ENCODE measurements around the gene S100B.
"Not testable (repeated sequence)": the region's sequence is repeated elsewhere in the genome, so short reads cannot be mapped to it uniquely, and the experiment has no call there.

S100B gene

DNA sequence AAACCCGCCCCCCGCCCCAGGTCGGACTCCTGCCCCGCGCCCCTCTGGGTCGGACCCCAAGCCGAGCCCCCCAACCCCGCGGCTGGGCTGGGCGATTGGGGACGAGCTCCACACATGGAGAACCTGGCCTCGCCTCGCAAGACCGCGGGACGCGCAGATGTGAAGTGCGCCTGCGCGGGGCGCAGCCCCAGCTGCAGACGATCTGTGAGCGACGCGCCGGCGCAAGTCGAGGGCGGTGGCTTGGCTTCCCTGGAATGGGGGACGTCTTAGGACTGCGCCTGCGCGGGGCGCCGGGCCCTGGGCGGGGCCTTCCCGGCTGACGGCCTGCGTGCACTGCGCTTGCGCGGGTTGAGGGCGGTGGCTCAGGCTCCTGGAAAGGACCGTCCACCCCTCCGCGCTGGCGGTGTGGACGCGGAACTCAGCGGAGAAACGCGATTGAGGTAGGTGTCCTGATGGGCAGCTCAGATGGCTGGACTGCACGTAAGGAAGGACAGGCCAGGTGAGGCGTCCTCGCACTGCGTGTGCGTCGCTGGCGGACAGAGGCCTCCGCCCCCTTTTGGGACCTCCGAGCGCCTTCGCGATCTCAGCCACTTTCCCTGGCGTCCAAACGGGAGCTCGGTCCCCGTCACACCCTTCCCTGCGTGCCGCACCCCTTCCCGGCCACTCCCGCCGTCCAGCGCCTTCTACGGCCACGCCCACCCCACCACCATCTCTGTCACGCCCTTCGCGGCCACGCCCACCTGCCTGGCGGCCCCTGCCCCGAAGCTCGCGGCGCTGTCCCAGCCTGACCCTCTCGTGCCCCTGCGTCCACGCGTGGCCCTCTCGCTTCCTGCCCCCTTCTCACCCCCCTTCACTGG is 30.7 kb upstream of the S100B start, which contains the start of gene PRMT2:
Gene PRMT2 (plus strand): TSS at position 351 of the 857 bp plus-strand sequence. CDS start 1,278 bp downstream, outside the sequence.
- H3K9me3 ChIP-seq (ENCODE audit: insufficient read depth, low read length): no peaks in the 10 kb centered on the region
- peak within 1 kb of the TSS; percentile 100 for H3K9ac ChIP-seq (ENCODE audit: insufficient read length, low read depth)
- no peaks in the 10 kb centered on the region for H3K4me1 ChIP-seq (ENCODE audit: insufficient read depth, insufficient read length)
- TF ChIP-seq ZNF274 (IDR thresholded peaks at IDR 0.05; ENCODE audit: low read depth, low read length): no peak
- no peak for TF ChIP-seq YY1 (IDR thresholded peaks at IDR 0.05; ENCODE audit: insufficient read depth, insufficient read length)
- H3K36me3 ChIP-seq (ENCODE audit: insufficient read depth, insufficient read length, low read length): peaks cover 34% of the 10 kb centered on the region
- no peaks in the 10 kb centered on the region for H3K27me3 ChIP-seq (ENCODE audit: insufficient read depth, insufficient read length)
- DNase-seq (ENCODE audit: low read depth, low spot score): peak; percentile 96
- peak within 1 kb of the TSS; percentile 100 for H3K4me3 ChIP-seq (ENCODE audit: insufficient read length, low read depth)

DNA sequence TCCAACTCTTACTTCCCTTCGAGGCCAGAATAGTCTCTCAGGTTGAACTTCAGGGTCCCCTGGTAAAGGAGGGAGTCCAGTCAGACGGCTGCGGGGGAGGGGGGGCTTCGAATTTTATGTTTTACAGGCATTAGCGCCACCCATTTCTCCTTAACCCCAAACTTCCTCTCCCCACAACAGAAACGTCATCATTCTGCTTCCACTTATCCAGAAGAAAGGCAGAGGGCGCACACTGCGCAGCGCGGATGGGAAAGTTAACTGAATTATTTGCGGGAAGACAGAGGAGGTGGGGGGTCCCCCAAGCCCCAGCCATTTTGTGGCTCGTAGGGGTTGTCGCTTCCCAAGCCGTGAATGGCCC is 30.1 kb upstream of the S100B start:
- Histone ChIP-seq H3K4me3 (ENCODE audit: insufficient read length, low read depth) (peak overlapping the region; percentile 100), H3K36me3 (ENCODE audit: insufficient read depth, insufficient read length, low read length) (peaks cover 29% of the 10 kb centered on the region), H3K27me3 (ENCODE audit: insufficient read depth, insufficient read length) (no peaks in the 10 kb centered on the region), H3K9ac (ENCODE audit: insufficient read length, low read depth) (peak overlapping the region; percentile 100), H3K4me1 (ENCODE audit: insufficient read depth, insufficient read length) (no peaks in the 10 kb centered on the region), H3K9me3 (ENCODE audit: insufficient read depth, low read length) (no peaks in the 10 kb centered on the region)
- DNase-seq (ENCODE audit: low read depth, low spot score): peak; percentile 83
- TF ChIP-seq ZNF274 (IDR thresholded peaks at IDR 0.05; ENCODE audit: low read depth, low read length) (no peak), YY1 (IDR thresholded peaks at IDR 0.05; ENCODE audit: insufficient read depth, insufficient read length) (no peak), SUZ12 (IDR thresholded peaks at IDR 0.05; ENCODE audit: extremely low read depth, insufficient read depth, insufficient read length) (no peak)

DNA sequence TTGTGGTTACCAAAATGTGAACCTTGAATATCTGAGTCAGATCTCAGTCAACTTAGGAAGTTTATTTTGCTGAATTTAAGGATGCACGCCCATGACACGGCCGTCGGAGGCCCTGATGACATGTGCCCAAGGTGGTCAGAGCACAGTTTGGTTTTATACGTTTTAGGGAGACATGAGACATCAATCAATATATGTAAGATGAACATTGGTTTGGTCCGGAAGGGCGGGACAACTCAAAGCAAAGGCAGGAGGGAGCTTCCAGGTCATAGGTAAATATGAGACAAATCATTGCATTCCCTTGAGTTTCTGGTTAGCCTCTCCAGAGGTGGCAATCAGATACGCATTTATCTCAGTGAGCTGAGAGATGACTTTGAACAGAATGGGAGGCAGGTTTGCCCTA is 29.5 kb upstream of the S100B start:
- peak overlapping the region; percentile 100 for H3K9ac ChIP-seq (ENCODE audit: insufficient read length, low read depth)
- H3K36me3 ChIP-seq (ENCODE audit: insufficient read depth, insufficient read length, low read length): peaks cover 29% of the 10 kb centered on the region
- no peaks in the 10 kb centered on the region for H3K4me1 ChIP-seq (ENCODE audit: insufficient read depth, insufficient read length)
- TF ChIP-seq YY1 (IDR thresholded peaks at IDR 0.05; ENCODE audit: insufficient read depth, insufficient read length): no peak
- no peak for TF ChIP-seq SUZ12 (IDR thresholded peaks at IDR 0.05; ENCODE audit: extremely low read depth, insufficient read depth, insufficient read length)
- no peak for TF ChIP-seq ZNF274 (IDR thresholded peaks at IDR 0.05; ENCODE audit: low read depth, low read length)
- peak overlapping the region; percentile 100 for H3K4me3 ChIP-seq (ENCODE audit: insufficient read length, low read depth)
- H3K9me3 ChIP-seq (ENCODE audit: insufficient read depth, low read length): no peaks in the 10 kb centered on the region
- H3K27me3 ChIP-seq (ENCODE audit: insufficient read depth, insufficient read length): no peaks in the 10 kb centered on the region
- no peak for DNase-seq (ENCODE audit: low read depth, low spot score)

DNA sequence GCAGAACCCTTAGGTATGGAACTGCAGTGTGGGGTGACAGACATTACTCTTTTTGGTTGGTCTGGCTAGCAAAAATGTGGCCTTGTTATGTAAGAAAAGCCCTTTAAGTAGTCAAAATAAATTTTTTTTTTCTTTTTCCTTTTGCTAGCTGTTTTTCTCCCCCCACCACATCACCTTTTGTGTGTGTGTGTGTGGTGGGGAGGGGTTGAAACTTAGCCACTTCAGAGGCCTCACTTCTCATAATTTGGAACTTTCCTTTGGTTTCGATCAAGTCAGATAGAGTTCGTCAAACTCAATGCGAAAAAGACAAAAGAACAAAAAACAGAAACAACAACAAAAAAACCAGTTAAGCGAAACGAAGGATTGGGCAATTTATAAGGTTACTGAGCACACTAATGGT is 28.7 kb upstream of the S100B start:
- H3K4me3 ChIP-seq (ENCODE audit: insufficient read length, low read depth): no peak overlapping the region
- no peak for TF ChIP-seq ZNF274 (IDR thresholded peaks at IDR 0.05; ENCODE audit: low read depth, low read length)
- no peak for TF ChIP-seq SUZ12 (IDR thresholded peaks at IDR 0.05; ENCODE audit: extremely low read depth, insufficient read depth, insufficient read length)
- TF ChIP-seq YY1 (IDR thresholded peaks at IDR 0.05; ENCODE audit: insufficient read depth, insufficient read length): no peak
- H3K27me3 ChIP-seq (ENCODE audit: insufficient read depth, insufficient read length): no peaks in the 10 kb centered on the region
- H3K36me3 ChIP-seq (ENCODE audit: insufficient read depth, insufficient read length, low read length): peaks cover 23% of the 10 kb centered on the region
- H3K9me3 ChIP-seq (ENCODE audit: insufficient read depth, low read length): no peaks in the 10 kb centered on the region
- no peaks in the 10 kb centered on the region for H3K4me1 ChIP-seq (ENCODE audit: insufficient read depth, insufficient read length)
- no peak for DNase-seq (ENCODE audit: low read depth, low spot score)
- H3K9ac ChIP-seq (ENCODE audit: insufficient read length, low read depth): no peak overlapping the region

DNA sequence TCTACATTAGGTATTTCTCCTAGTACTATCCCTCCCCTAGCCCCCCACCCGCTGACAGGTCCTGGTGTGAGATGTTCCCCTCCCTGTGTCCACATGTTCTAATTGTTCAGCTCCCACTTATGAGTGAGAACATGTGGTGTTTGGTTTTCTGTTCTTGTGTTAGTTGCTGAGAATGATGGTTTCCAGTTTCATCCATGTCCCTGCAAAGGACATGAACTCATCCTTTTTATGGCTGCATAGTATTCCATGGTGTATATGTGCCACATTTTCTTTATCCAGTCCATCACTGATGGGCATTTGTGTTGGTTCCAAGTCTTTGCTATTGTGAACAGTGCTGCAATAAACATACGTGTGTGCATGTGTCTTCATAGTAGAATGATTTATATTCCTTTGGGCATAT is 26.0 kb upstream of the S100B start:
- H3K27me3 ChIP-seq (ENCODE audit: insufficient read depth, insufficient read length); DNase-seq (ENCODE audit: low read depth, low spot score); H3K9ac ChIP-seq (ENCODE audit: insufficient read length, low read depth); H3K4me1 ChIP-seq (ENCODE audit: insufficient read depth, insufficient read length); H3K4me3 ChIP-seq (ENCODE audit: insufficient read length, low read depth); H3K36me3 ChIP-seq (ENCODE audit: insufficient read depth, insufficient read length, low read length): not testable (repeated sequence)
- peaks cover 19% of the 10 kb centered on the region; the same call in 1 of the 2 replicates for H3K9me3 ChIP-seq (ENCODE audit: insufficient read depth, low read length)

DNA sequence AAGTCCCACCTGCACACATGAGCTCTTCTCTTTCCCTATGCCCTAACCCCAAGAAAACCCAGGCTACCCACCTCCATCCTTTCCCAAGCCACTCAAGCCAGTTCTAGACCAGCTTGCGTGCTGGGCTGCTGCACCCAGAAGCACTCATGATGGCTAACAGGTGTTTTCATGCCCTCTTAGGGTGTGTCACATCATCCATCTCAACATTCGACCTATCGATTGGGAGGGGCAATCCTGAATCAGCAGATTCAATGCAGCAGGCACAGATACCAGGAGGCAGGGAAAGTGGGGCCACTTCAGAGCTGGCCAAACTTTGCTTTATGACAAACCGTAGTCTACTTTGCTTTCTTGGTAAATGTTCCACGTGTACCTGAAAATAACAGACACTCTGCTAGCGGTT is 24.0 kb upstream of the S100B start:
- no peaks in the 10 kb centered on the region for H3K36me3 ChIP-seq (ENCODE audit: insufficient read depth, insufficient read length, low read length)
- no peak for DNase-seq (ENCODE audit: low read depth, low spot score)
- TF ChIP-seq ZNF274 (IDR thresholded peaks at IDR 0.05; ENCODE audit: low read depth, low read length): no peak
- no peak for TF ChIP-seq YY1 (IDR thresholded peaks at IDR 0.05; ENCODE audit: insufficient read depth, insufficient read length)
- TF ChIP-seq SUZ12 (IDR thresholded peaks at IDR 0.05; ENCODE audit: extremely low read depth, insufficient read depth, insufficient read length): no peak
- H3K9me3 ChIP-seq (ENCODE audit: insufficient read depth, low read length): peaks cover 33% of the 10 kb centered on the region; the same call in 1 of the 2 replicates
- peaks cover 8% of the 10 kb centered on the region for H3K4me1 ChIP-seq (ENCODE audit: insufficient read depth, insufficient read length)
- no peaks in the 10 kb centered on the region for H3K27me3 ChIP-seq (ENCODE audit: insufficient read depth, insufficient read length)
- no peak overlapping the region for H3K4me3 ChIP-seq (ENCODE audit: insufficient read length, low read depth)
- no peak overlapping the region for H3K9ac ChIP-seq (ENCODE audit: insufficient read length, low read depth)

DNA sequence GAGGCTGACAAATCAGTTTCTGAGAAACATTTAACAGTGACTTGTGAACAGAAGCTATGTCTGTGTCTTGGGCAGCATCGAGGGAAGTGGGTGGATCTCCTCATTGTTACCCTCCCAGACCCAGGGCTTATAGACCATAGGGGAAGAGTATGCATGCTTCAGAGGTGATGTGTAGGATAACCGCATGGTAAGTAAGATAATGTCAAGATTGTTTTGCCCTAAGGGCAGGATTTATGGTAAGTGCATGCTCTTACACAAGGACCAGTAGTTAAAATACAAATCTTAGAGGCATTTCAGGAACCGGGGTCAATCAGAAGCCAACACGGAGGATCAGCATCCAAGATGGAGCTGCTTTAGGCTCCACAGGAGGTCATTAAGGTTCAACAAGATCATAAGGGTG is 22.8 kb upstream of the S100B start:
- Histone ChIP-seq H3K36me3 (ENCODE audit: insufficient read depth, insufficient read length, low read length) (no peaks in the 10 kb centered on the region), H3K9me3 (ENCODE audit: insufficient read depth, low read length) (peaks cover 33% of the 10 kb centered on the region; the same call in 1 of the 2 replicates), H3K27me3 (ENCODE audit: insufficient read depth, insufficient read length) (no peaks in the 10 kb centered on the region), H3K4me1 (ENCODE audit: insufficient read depth, insufficient read length) (peaks cover 9% of the 10 kb centered on the region), H3K9ac (ENCODE audit: insufficient read length, low read depth) (no peak overlapping the region), H3K4me3 (ENCODE audit: insufficient read length, low read depth) (no peak overlapping the region)
- DNase-seq (ENCODE audit: low read depth, low spot score): no peak
- no peak for TF ChIP-seq YY1 (IDR thresholded peaks at IDR 0.05; ENCODE audit: insufficient read depth, insufficient read length)
- no peak for TF ChIP-seq ZNF274 (IDR thresholded peaks at IDR 0.05; ENCODE audit: low read depth, low read length)
- TF ChIP-seq SUZ12 (IDR thresholded peaks at IDR 0.05; ENCODE audit: extremely low read depth, insufficient read depth, insufficient read length): no peak
